Fibroblast of mammary gland (primary cell): ENCODE measurements around the gene SOST.
A peak's percentile ranks its signal among the peaks of the same experiment; 100 is the strongest.

Experiments
- DNase-seq: peaks from one replicate; pipeline ENCODE4 v3.0.0-alpha.2; 2010; ENCODE audit warnings: low read depth
- H3K4me3 ChIP-seq: 2 replicates; pipeline ENCODE4 v1.5.1; 2011; ENCODE audit warnings: low read depth, mild to moderate bottlenecking, low read length, moderate library complexity; ENCODE audit not compliant: control insufficient read depth
- TF ChIP-seq, protein P1 (sequence below): conservative IDR thresholded peaks from 2 replicates; pipeline ENCODE4 v1.5.1; 2011; ENCODE audit warnings: low read depth, low read length, inconsistent platforms; ENCODE audit not compliant: control insufficient read depth, insufficient read depth

SOST gene

GRCh38 chr17:43750153-43750552, 8.4 kb downstream of the SOST start:
- no peak for DNase-seq

GRCh38 chr17:43745541-43745940, 13.1 kb downstream of the SOST start:
- H3K4me3 ChIP-seq = no peak overlapping the region
- no peak for DNase-seq
- TF ChIP-seq, protein P1, sequence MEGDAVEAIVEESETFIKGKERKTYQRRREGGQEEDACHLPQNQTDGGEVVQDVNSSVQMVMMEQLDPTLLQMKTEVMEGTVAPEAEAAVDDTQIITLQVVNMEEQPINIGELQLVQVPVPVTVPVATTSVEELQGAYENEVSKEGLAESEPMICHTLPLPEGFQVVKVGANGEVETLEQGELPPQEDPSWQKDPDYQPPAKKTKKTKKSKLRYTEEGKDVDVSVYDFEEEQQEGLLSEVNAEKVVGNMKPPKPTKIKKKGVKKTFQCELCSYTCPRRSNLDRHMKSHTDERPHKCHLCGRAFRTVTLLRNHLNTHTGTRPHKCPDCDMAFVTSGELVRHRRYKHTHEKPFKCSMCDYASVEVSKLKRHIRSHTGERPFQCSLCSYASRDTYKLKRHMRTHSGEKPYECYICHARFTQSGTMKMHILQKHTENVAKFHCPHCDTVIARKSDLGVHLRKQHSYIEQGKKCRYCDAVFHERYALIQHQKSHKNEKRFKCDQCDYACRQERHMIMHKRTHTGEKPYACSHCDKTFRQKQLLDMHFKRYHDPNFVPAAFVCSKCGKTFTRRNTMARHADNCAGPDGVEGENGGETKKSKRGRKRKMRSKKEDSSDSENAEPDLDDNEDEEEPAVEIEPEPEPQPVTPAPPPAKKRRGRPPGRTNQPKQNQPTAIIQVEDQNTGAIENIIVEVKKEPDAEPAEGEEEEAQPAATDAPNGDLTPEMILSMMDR = no peak

More at GRCh38 chr17:43750153-43750552, 8.4 kb downstream of the SOST start:
- no peak overlapping the region for H3K4me3 ChIP-seq
- TF ChIP-seq, protein P1 = no peak

GRCh38 chr17:43741636-43742035, 17.0 kb downstream of the SOST start:
- TF ChIP-seq, protein P1 = no peak
- H3K4me3 ChIP-seq = no peak overlapping the region
- no peak for DNase-seq

- DNase-seq = peak; percentile 54
- no peak overlapping the region for H3K4me3 ChIP-seq
Measured at GRCh38 chr17:43740541-43740940, 18.1 kb downstream of the SOST start.

GRCh38 chr17:43737722-43738121, 20.9 kb downstream of the SOST start:
- TF ChIP-seq, protein P1 = no peak
- no peak overlapping the region for H3K4me3 ChIP-seq
- no peak for DNase-seq

More at GRCh38 chr17:43740541-43740940, 18.1 kb downstream of the SOST start:
- TF ChIP-seq, protein P1 = no peak

DNA sequence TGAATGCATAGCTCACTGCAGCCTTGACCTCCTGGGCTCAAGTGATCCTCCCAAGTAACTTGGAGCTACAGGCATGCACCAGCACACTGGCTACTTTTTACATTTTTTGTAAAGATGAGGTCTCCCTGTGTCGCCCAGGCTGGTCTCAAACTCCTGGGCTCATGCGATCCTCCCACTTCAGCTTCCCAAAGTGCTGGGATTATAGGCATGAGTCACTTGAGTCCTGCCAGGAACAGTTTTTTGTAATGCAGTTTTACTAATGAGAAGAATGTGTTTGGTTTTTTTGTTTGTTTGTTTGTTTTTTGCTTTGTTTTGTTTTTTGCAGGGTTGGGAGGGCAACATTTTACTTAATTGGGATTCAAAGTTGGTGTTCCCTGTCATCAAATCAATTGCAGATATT, 22.2 kb downstream of the SOST start:
- no peak overlapping the region for H3K4me3 ChIP-seq
- DNase-seq = no peak
- TF ChIP-seq, protein P1 = no peak

- no peak overlapping the region for H3K4me3 ChIP-seq
- peak; percentile 88 for DNase-seq
- TF ChIP-seq, protein P1 = no peak
Measured at GRCh38 chr17:43734376-43734775, 24.2 kb downstream of the SOST start.
